ENCODE measurements around the gene LITAF.
"Not testable (repeated sequence)": the region's sequence is repeated elsewhere in the genome, so short reads cannot be mapped to it uniquely, and the experiment has no call there.

Gene LITAF

DNA sequence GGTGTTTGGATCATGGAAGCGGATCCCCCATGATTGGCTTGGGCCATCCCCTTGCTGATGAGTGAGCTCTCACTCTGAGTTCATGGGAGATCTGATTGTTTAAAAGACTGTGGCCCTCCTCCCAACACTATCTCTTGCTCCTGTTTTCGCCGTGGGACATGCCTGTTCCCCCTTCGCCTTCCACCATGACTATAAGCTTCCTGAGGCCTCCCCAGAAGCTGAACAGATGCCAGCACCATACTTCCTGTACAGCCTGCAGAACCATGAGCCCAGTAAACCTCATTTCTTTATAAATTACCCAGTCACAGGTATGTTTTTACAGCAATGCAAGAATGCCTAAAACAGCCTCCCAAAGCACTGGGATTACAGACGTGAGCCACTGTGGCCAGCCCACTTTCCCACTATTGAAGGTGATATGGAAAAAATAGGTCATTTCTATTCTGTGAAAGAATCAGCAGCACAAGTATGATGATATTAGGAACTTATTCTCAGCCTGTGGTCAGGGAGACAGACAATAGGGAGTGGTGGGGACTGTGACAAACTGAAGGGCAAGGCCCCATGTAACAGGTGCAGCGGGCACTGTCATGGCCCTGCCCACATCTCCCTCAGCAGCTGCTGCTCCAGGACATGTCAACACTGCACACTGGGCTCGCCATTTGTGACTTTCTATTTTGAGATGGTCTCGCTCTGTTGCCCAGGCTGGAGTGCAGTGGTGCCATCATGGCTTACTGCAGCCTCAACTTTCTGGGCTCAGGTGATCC, 33.7 kb upstream of the LITAF start:
- no peak for DNase-seq

- no peak for DNase-seq
These were observed 32.7 kb upstream of the LITAF start for GRCh38 chr16:11619327-11619851.

DNA sequence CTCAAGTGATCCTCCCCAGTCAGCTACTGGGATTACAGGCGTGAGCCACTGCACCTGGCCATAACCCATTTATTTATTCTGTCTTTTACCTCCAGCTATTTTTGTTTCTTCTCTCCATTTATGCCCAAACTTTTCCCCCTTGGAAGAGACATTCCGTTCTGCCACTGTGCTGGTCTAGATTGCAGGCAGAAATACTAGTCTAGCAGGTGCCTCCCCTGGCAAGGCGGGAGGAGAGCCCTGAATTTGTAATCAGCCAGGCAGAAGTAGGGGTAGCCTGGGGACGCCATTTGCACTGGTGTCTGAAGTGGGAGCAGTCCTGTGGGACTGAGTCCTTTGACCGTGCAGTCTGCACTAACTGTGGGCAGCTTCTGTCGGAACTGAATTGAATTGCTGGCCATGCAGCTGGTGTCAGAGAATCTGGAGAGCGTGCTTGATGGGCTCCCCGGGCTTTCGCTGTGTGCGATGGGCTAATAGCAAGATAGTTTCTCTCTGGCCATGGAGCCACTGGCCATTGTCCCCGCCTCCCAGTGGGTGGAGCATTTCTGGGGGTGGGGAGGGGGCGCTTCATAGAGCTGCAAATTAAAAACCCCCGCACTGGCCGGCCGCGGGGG, 31.5 kb upstream of the LITAF start:
- DNase-seq = no peak

GRCh38 chr16:11615748-11616447, 29.2 kb upstream of the LITAF start:
- no peak for DNase-seq

- DNase-seq = no peak
These were observed 28.0 kb upstream of the LITAF start for GRCh38 chr16:11614587-11615175.

DNA sequence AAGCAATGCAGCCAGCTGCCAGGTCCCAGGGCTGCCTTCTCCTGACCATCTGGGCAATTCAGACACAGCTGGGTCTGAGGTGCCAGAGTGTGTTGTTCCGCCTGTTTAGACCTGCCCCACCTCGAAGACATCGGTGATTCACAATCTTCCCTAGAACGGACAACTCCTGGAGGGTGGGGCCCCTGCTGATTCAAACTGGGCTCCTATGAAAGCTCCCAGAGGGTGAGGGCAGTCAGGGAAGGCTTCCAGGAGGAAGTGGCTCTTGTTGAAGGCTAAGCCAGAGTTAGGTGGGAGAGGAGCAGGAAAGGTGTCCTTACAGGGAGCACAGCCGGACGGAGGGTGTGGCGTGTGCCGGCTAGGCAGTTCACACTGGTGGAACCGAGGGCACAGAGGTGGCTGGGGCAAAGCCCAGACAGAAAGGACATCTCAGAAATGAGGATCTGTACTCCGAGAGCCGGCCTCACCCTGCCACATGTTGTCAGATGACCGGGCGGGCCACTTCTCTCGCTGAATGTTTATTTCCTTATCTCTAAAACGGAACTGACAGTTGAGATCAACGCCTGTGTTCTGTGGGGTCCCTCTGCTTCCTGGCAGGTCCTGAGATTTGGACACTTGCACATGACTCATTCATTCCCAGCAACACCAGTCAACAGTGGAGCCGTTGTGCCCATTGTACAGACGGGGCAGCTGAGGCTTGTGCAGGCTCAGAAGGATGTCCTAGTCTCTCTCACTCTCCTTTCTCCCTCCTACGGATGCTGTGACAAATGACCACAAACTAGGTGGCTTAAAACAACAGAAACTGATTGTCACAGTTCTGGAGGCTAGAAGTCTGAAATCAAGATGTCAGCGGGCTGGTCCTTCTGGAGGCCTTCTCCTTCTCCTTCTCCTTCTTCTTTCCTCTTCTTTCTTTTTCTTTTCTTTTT, 26.9 kb upstream of the LITAF start:
- DNase-seq = no peak

DNA sequence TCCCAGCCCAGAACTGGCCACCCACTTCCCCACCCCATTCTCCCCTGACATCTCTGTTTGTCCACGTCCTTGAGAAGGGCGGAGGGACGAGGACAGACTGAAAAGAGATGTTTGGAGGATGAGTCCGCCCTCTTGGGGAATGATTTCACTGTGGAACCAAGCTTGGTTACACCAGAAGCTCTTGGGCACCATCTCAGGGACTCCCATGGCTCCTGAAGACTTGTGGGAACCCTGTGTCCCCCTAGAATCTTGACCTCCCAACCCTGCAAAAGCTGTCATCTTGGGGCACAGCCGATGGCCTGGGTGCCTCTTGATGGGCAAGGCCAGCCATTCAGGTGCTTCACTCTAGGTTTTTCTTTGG, 25.9 kb upstream of the LITAF start:
- DNase-seq = no peak

DNA sequence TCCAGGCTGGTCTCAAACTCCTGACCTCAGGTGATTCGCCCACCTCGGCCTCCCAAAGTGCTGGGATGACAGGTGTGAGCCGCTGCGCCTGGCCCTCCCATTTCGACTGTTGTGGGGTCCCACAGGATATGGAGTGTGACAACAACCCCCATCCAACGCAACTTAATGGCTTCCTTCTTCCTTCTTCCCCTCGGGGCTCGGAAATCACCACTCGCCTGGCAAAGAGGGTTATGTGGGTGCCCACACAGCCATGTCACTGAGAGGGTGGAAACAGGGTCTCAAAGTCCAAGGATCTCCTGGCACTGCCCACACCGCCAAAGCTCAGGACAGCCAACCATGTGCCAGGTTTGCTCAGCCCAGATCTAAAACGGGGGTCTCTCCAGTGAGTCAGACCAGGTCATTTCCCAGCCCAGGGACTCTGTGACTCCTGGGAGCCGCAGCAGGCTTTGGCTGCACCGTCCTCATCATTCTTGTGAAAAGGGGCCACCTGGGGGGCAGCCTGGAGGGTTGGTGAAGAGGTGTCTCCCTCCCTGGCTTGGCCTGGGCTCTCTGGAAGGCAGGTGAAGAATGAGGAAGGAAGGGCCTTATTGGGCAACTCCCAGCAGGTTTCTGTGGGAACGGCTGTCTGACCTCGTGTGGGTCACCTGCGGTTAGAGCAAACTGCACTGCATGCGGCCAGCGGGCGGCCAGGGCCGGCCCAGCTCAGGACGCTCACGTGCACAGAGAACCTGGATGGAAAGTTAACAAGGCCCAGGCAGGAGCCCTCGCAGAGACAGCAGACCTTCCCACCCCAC, 25.3 kb upstream of the LITAF start:
- DNase-seq = no peak

DNA sequence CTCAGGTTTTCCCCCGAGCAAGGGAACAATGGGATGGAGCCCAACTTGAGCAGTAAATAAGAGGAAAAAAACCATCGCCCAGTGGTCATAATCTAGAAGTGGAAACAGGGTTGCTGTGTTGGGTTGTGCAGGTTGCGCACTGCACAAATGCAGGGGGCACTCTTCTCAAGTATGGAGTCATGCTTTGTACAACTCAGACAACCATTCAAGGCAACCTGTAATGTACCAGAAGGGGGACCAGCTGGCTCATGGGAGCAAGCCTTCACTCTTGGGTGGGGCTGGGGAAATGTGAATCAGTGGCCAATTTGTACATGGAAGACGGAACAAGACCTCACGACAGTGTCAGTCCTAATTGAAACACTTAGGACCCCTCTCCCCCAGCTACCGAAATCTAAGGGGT, 23.9 kb upstream of the LITAF start:
- no peak for DNase-seq

- DNase-seq = no peak
These were observed 23.4 kb upstream of the LITAF start for GRCh38 chr16:11610121-11610505.

GRCh38 chr16:11609474-11610120, 22.9 kb upstream of the LITAF start:
- DNase-seq = no peak

- no peak for DNase-seq
These were observed 19.2 kb upstream of the LITAF start for GRCh38 chr16:11605891-11606290.

DNA sequence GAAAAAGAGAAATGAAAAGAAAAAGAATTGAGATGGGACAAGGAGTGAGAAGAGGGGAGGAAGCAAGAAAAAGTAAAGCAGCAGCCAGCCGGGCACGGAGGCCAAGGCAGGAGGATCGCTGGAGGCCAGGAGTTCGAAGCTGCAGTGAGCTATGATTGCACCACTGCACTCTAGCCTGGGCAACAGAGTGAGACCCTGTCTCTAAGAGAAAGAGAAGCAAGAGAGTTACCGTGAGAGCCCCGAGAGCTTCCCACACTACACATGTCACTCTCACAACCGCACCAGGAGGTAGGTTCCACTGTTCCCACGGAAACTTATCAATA, 18.8 kb upstream of the LITAF start:
- no peak for DNase-seq

- DNase-seq = no peak
These were observed 18.3 kb upstream of the LITAF start for GRCh38 chr16:11604783-11605563.

GRCh38 chr16:11604296-11604695, 17.6 kb upstream of the LITAF start:
- DNase-seq = not testable (repeated sequence)

GRCh38 chr16:11603331-11603750, 16.6 kb upstream of the LITAF start:
- no peak for DNase-seq

GRCh38 chr16:11602321-11602720, 15.6 kb upstream of the LITAF start:
- DNase-seq = no peak

DNA sequence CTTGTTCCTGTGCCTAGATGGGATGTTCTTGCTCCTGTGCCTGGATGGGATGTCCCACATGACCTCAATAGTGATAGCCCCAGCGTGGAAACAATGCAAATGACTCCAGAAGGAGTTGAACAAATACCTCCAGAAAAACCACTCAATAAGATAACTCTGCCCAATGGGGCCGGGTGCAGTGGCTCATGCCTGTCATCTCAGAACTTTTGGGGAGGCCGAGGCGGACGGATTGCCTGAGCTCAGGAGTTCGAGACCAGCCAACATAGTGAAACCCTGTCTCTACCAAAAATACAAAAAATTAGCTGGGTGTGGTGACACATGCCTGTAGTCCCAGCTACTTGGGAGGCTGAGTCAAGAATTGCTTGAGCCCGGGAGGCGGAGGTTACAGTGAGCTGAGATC, 15.2 kb upstream of the LITAF start:
- DNase-seq = no peak

DNA sequence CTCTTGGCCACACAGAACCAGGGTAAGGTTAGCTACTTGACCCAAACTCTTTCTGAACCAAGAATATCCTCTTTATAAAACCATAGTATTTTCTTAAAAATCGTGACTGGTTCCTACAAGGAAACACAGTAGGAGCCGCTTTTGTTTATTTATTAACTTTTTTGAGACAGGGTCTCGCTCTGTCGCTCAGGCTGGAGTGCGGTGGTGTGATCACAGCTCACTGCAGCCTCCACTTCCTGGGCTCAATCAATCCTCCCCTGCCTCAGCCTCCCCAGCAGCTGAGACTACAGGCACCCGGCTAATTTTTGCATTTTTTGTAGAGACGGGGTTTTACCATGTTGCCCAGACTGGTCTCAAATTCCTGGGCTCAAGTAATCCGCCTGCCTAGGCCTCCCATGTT, 14.7 kb upstream of the LITAF start:
- no peak for DNase-seq

DNA sequence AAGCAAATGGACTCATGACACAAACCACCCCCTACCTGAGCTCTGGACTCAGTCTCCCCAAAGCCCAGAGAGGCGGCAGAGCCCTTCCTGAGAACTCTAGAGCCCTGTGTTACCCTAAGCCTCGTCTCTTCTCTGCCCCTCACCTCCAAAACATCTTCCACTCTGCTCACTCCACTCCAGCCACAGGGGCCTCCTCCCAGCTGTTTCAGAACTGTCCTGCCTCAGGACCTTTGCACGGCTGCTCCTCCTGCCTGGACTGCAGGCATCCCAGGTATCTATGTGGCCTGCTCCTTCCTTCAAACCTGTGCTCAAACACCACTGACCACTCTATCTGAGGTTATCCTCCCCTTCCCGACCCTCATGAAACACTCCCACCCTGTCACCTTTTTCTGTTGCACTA, 12.9 kb upstream of the LITAF start:
- DNase-seq = no peak
